HEK293 (cell line): ENCODE data around the gene IMPDH1.

ENCODE experiments used
- CTCF ChIA-PET: fragments of 350-600 bp; formaldehyde crosslinking; extraction: SDS; loops from one replicate; lab custom pipeline; 2021; ENCODE audit warnings: antibody characterized with exemption; lab: Yijun Ruan, JAX
- POLR2A ChIA-PET: fragments of 300-600 bp; formaldehyde crosslinking; extraction: SDS; loops from one replicate; lab custom pipeline; 2020; ENCODE audit warnings: antibody characterized with exemption, inconsistent platforms; lab: Yijun Ruan, JAX
- H3K27ac ChIP-seq: fragments of 200-500 bp; sonication (Bioruptor generic); 2 replicates; pipeline ENCODE4 v1.5.1; 2014; ENCODE audit warnings: low read depth, low read length, control low read depth, inconsistent platforms; ENCODE audit errors: extremely low read depth
- H3K36me3 ChIP-seq, 2 experiments: fragments of 200-500 bp in 1 of 2; sonication (Bioruptor generic) in 1 of 2; 1 replicate in 1 of 2; 2 replicates in 1 of 2; pipeline ENCODE4 v1.5.1; 2014 to 2017; ENCODE audit warnings: inconsistent platforms in 2 of 2, low read length in 2 of 2; ENCODE audit not compliant: control insufficient read depth in 2 of 2, insufficient read depth in 1 of 2
- H3K4me1 ChIP-seq: fragments of 200-500 bp; sonication (Bioruptor generic); 2 replicates; pipeline ENCODE4 v1.5.1; 2014; ENCODE audit warnings: mild to moderate bottlenecking, low read length, inconsistent platforms; ENCODE audit not compliant: control insufficient read depth, insufficient read depth
- H3K4me3 ChIP-seq: 2 replicates; pipeline ENCODE4 v1.5.1; 2011; ENCODE audit warnings: low read depth, mild to moderate bottlenecking, control low read depth, low read length, moderate library complexity
- H3K9me3 ChIP-seq: fragments of 200-500 bp; sonication (Bioruptor generic); 2 replicates; pipeline ENCODE4 v1.5.1; 2014; ENCODE audit warnings: low read depth, low read length, inconsistent platforms; ENCODE audit not compliant: control insufficient read depth, insufficient read depth
- EGR2 ChIP-seq: fragments of 450-650 bp; formaldehyde crosslinking; IDR thresholded peaks from 2 replicates; pipeline ENCODE4 v1.5.1; 2016; ENCODE audit warnings: low read depth, missing biosample characterization, missing genetic modification characterization
- IKZF3 ChIP-seq: fragments of 450-650 bp; IDR thresholded peaks from 2 replicates; pipeline ENCODE4 v1.5.0; 2018; ENCODE audit warnings: missing biosample characterization, mild to moderate bottlenecking, missing genetic modification characterization, moderate library complexity
- PATZ1 ChIP-seq: fragments of 450-650 bp; formaldehyde crosslinking; IDR thresholded peaks from 2 replicates; pipeline ENCODE4 v1.5.1; 2016; ENCODE audit warnings: missing biosample characterization, missing genetic modification characterization
- SP2 ChIP-seq: fragments of 450-650 bp; formaldehyde crosslinking; IDR thresholded peaks from 2 replicates; pipeline ENCODE4 v1.5.1; 2016; ENCODE audit warnings: missing biosample characterization, missing genetic modification characterization
- SP3 ChIP-seq: fragments of 450-650 bp; formaldehyde crosslinking; IDR thresholded peaks from 2 replicates; pipeline ENCODE4 v1.5.1; 2016; ENCODE audit warnings: missing biosample characterization, missing genetic modification characterization
- WT1 ChIP-seq: fragments of 450-650 bp; formaldehyde crosslinking; IDR thresholded peaks from 2 replicates; pipeline ENCODE4 v1.5.1; 2016; ENCODE audit warnings: missing biosample characterization, missing genetic modification characterization
- ZBTB8A ChIP-seq: fragments of 450-650 bp; formaldehyde crosslinking; IDR thresholded peaks from 2 replicates; pipeline ENCODE4 v1.5.1; 2016; ENCODE audit warnings: missing biosample characterization, missing genetic modification characterization
- ZEB2 ChIP-seq: fragments of 450-650 bp; formaldehyde crosslinking; IDR thresholded peaks from 2 replicates; pipeline ENCODE4 v1.5.1; 2016; ENCODE audit warnings: missing biosample characterization, missing genetic modification characterization
- ZFHX2 ChIP-seq: fragments of 450-650 bp; formaldehyde crosslinking; conservative IDR thresholded peaks from 2 replicates; pipeline ENCODE4 v1.5.1; 2016; ENCODE audit warnings: missing biosample characterization, missing genetic modification characterization
- ZFP41 ChIP-seq: fragments of 450-650 bp; formaldehyde crosslinking; IDR thresholded peaks from 2 replicates; pipeline ENCODE4 v1.5.1; 2016; ENCODE audit warnings: missing biosample characterization, missing genetic modification characterization, borderline replicate concordance
- ZNF133 ChIP-seq: fragments of 450-650 bp; formaldehyde crosslinking; IDR thresholded peaks from 2 replicates; pipeline ENCODE4 v1.5.1; 2016; ENCODE audit warnings: missing biosample characterization, missing genetic modification characterization
- ZNF175 ChIP-seq: fragments of 450-650 bp; formaldehyde crosslinking; IDR thresholded peaks from 2 replicates; pipeline ENCODE4 v1.5.1; 2016; ENCODE audit warnings: missing biosample characterization, missing genetic modification characterization
- ZNF292 ChIP-seq: fragments of 450-650 bp; formaldehyde crosslinking; IDR thresholded peaks from 2 replicates; pipeline ENCODE4 v1.5.1; 2016; ENCODE audit warnings: low read depth, missing biosample characterization, missing genetic modification characterization, borderline replicate concordance
- ZNF324 ChIP-seq: fragments of 450-650 bp; formaldehyde crosslinking; IDR thresholded peaks from 2 replicates; pipeline ENCODE4 v1.5.1; 2016; ENCODE audit warnings: missing biosample characterization, missing genetic modification characterization
- ZNF341 ChIP-seq: fragments of 450-650 bp; formaldehyde crosslinking; IDR thresholded peaks from 2 replicates; pipeline ENCODE4; 2016; ENCODE audit warnings: low read depth, missing biosample characterization, missing genetic modification characterization
- ZNF394 ChIP-seq: fragments of 450-650 bp; formaldehyde crosslinking; IDR thresholded peaks from 2 replicates; pipeline ENCODE4 v1.5.1; 2016; ENCODE audit warnings: missing biosample characterization, missing genetic modification characterization, mild to moderate bottlenecking, moderate library complexity, borderline replicate concordance
- ZNF404 ChIP-seq: fragments of 450-650 bp; formaldehyde crosslinking; IDR thresholded peaks from 2 replicates; pipeline ENCODE4 v1.5.1; 2017; ENCODE audit warnings: missing biosample characterization, missing genetic modification characterization
- ZNF449 ChIP-seq: fragments of 450-650 bp; formaldehyde crosslinking; IDR thresholded peaks from 2 replicates; pipeline ENCODE4 v1.5.1; 2017; ENCODE audit warnings: missing biosample characterization, mild to moderate bottlenecking, missing genetic modification characterization, moderate library complexity
- ZNF600 ChIP-seq: fragments of 450-650 bp; formaldehyde crosslinking; IDR thresholded peaks from 2 replicates; pipeline ENCODE4 v1.5.1; 2016; ENCODE audit warnings: missing biosample characterization, missing genetic modification characterization
- ZNF701 ChIP-seq: fragments of 450-650 bp; formaldehyde crosslinking; IDR thresholded peaks from 2 replicates; pipeline ENCODE4 v1.5.1; 2016; ENCODE audit warnings: missing biosample characterization, missing genetic modification characterization
- ZNF707 ChIP-seq: fragments of 450-650 bp; formaldehyde crosslinking; IDR thresholded peaks from 2 replicates; pipeline ENCODE4 v1.5.1; 2016; ENCODE audit warnings: missing biosample characterization, missing genetic modification characterization
- TF ChIP-seq, protein P1 (sequence below): fragments of 450-650 bp; formaldehyde crosslinking; IDR thresholded peaks from 2 replicates; pipeline ENCODE4 v1.5.1; 2016; ENCODE audit warnings: missing biosample characterization, missing genetic modification characterization
- TF ChIP-seq, protein P2 (sequence below): fragments of 450-650 bp; formaldehyde crosslinking; IDR thresholded peaks from 2 replicates; pipeline ENCODE4 v1.5.1; 2016; ENCODE audit warnings: missing biosample characterization, missing genetic modification characterization

Gene IMPDH1

GRCh38 chr7:128408709-128409595 is 830 bp downstream of the IMPDH1 start (continued):
- TF ChIP-seq SP3 (tag by site-specific recombination) (no peak), ZEB2 (tag by site-specific recombination) (peak; percentile 52; the same call in 1 of the 2 replicates), ZNF175 (tag by site-specific recombination) (no peak), ZNF701 (tag by site-specific recombination) (no peak), PATZ1 (tag by site-specific recombination) (peak; percentile 44; the same call in 1 of the 2 replicates), ZNF600 (no peak), ZFP41 (no peak), ZNF404 (tag by site-specific recombination) (no peak), ZNF707 (no peak)
- TF ChIP-seq, protein P1, sequence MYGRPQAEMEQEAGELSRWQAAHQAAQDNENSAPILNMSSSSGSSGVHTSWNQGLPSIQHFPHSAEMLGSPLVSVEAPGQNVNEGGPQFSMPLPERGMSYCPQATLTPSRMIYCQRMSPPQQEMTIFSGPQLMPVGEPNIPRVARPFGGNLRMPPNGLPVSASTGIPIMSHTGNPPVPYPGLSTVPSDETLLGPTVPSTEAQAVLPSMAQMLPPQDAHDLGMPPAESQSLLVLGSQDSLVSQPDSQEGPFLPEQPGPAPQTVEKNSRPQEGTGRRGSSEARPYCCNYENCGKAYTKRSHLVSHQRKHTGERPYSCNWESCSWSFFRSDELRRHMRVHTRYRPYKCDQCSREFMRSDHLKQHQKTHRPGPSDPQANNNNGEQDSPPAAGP, result no peak

DNA sequence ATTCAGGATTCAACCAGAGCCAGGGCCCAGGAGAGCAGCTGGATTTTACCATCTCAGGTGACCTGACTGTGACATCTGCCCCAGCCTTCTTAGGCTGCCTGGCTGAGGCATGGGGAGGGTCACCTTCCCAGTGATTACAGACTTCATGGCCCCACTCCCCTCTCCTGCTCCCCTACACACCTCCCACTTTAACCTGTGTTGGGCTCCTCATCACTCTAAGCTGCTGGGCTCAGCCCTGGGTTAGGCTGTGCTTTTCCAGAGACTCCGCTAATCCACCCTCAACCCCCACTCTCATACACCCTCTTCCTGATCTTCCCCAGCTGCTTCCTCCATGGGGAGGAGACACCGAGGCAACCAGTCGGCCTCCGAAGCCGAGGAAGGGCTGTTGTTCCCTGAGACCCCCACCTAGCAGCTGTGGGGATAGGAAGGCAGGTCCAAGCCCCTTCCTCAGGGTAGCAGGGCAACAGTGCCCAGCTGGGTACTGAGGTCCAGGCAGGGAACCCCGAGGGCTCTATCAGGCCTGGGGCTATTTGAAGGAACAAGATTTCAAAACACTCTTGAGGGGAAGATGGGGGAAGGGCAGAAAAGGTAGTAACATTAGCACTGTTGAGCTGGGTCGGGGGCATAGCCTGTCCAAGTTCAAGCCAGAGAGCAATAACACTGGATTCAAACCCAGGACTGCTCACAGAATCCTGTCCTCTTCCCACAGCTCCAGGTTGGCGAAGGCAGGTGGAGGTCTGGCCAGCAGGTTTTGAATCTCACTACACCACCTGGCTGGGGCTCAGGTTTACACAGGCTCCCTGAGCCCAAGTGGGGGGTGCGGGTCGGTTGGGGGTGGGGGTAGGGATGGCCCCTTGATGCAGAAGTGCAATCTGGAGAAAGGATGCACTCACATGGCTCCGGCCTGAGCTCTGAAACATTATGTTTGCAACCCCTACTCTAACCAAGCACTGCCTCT is 1.8 kb downstream of the IMPDH1 start:
- ChIA-PET POLR2A (interaction anchor here (0.9 kb wide), 3 partner anchors 11 to 64 kb away, joined by 3 to 8 read pairs (median 4); partner anchors contain the start of genes PRRT4 and RBM28), CTCF (interaction anchor here (0.6 to 6.1 kb wide), 7 partner anchors 10 to 64 kb away, joined by 3 to 68 read pairs (median 9); partner anchors contain the start of gene RBM28)
- H3K4me3 ChIP-seq, result no peak overlapping the region
- no peaks in the 10 kb centered on the region; the same call in 1 of the 2 replicates for H3K4me1 ChIP-seq
- no peaks in the 10 kb centered on the region for H3K9me3 ChIP-seq
- H3K27ac ChIP-seq, result no peak overlapping the region
- peaks cover 2 to 4% of the 10 kb centered on the region in 2 experiments; a peak in 2 of 3 replicates for H3K36me3 ChIP-seq
- TF ChIP-seq ZNF449, result peak; percentile 97
- no peak for TF ChIP-seq ZNF324 (tag by site-specific recombination)
- no peak for TF ChIP-seq ZNF404 (tag by site-specific recombination)
- peak; percentile 38; the same call in 1 of the 2 replicates for TF ChIP-seq PATZ1 (tag by site-specific recombination)
- peak; percentile 78 for TF ChIP-seq ZBTB8A (tag by site-specific recombination)
- peak; percentile 52 for TF ChIP-seq ZFHX2
- 0 out of 2 replicates have a peak, but pooled peaks have one; percentile 13 for TF ChIP-seq ZNF133 (tag by site-specific recombination)
- peak; percentile 58 for TF ChIP-seq WT1 (tag by site-specific recombination)
- TF ChIP-seq ZNF341, result peak; percentile 90
- 0 out of 2 replicates have a peak, but pooled peaks have one; percentile 10 for TF ChIP-seq IKZF3
- TF ChIP-seq, protein P2, sequence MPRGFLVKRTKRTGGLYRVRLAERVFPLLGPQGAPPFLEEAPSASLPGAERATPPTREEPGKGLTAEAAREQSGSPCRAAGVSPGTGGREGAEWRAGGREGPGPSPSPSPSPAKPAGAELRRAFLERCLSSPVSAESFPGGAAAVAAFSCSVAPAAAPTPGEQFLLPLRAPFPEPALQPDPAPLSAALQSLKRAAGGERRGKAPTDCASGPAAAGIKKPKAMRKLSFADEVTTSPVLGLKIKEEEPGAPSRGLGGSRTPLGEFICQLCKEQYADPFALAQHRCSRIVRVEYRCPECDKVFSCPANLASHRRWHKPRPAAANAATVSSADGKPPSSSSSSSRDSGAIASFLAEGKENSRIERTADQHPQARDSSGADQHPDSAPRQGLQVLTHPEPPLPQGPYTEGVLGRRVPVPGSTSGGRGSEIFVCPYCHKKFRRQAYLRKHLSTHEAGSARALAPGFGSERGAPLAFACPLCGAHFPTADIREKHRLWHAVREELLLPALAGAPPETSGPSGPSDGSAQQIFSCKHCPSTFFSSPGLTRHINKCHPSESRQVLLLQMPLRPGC (tag by site-specific recombination), result no peak
- peak; percentile 6; the same call in 1 of the 2 replicates for TF ChIP-seq SP2 (tag by site-specific recombination)
- peak; percentile 44; the same call in 1 of the 2 replicates for TF ChIP-seq ZNF394 (tag by site-specific recombination)
- TF ChIP-seq, protein P1, result peak; percentile 12; the same call in 1 of the 2 replicates
- no peak for TF ChIP-seq ZNF292
- TF ChIP-seq EGR2 (tag by site-specific recombination), result peak; percentile 71
